HG02623 (cell line): ENCODE results near the gene NPPC.

Source experiments
- ATAC-seq: cut with Tn5 transposase; IDR thresholded peaks from one replicate; pipeline ENCODE4 v1.9.1; 2021; ENCODE audit warnings: moderate library complexity; ENCODE audit not compliant: unreplicated experiment

NPPC gene

GRCh38 chr2:231935815-231936214 is 9.6 kb upstream of the NPPC start:
- no peak for ATAC-seq

- ATAC-seq: no peak
These were observed 9.0 kb upstream of the NPPC start for GRCh38 chr2:231935207-231935524.

- ATAC-seq: no peak
These were observed 8.4 kb upstream of the NPPC start for GRCh38 chr2:231934441-231935206.

GRCh38 chr2:231933916-231934401 is 7.8 kb upstream of the NPPC start:
- no peak for ATAC-seq

- ATAC-seq: no peak
These were observed 7.1 kb upstream of the NPPC start for GRCh38 chr2:231932985-231933915.

GRCh38 chr2:231932711-231932970 is 6.4 kb upstream of the NPPC start:
- ATAC-seq: no peak

- no peak for ATAC-seq
These were observed 5.3 kb upstream of the NPPC start for GRCh38 chr2:231931481-231931915.

- ATAC-seq: no peak
These were observed 4.5 kb upstream of the NPPC start for GRCh38 chr2:231930593-231931281.

GRCh38 chr2:231929961-231930592 is 3.9 kb upstream of the NPPC start:
- ATAC-seq: no peak

- ATAC-seq: no peak
These were observed 2.9 kb upstream of the NPPC start for GRCh38 chr2:231928901-231929725.

GRCh38 chr2:231928481-231928880 is 2.3 kb upstream of the NPPC start:
- no peak for ATAC-seq

GRCh38 chr2:231927566-231927890 is 1.3 kb upstream of the NPPC start:
- no peak for ATAC-seq

- no peak for ATAC-seq
These were observed 767 bp upstream of the NPPC start for GRCh38 chr2:231926761-231927565.

- no peak for ATAC-seq
These were observed 655 bp downstream of the NPPC start for GRCh38 chr2:231925303-231926179.

- no peak for ATAC-seq
These were observed 1.3 kb downstream of the NPPC start for GRCh38 chr2:231924889-231925275.

- no peak for ATAC-seq
These were observed 2.0 kb downstream of the NPPC start for GRCh38 chr2:231923951-231924888.

- ATAC-seq: no peak
These were observed 3.2 kb downstream of the NPPC start for GRCh38 chr2:231923010-231923344.
